Ovary (tissue), 9 donors: ENCODE data around the gene SH3RF1. TPM values are rescaled to one million over a fixed set of nuclear protein-coding genes. Genes with fewer than 3 reads are reported as not detected.

ENCODE experiments used
- DNase-seq, 5 donors: peaks; one replicate each; pipeline ENCODE4 v3.0.0-alpha.2; 2019 to 2020
- H3K27ac ChIP-seq, 2 donors: fragments of 200-600 bp; one replicate each; pipeline versions ENCODE4 v1.5.1 to v1.8.0; 2019 to 2022
- H3K27me3 ChIP-seq: fragments of 200-600 bp; one replicate; pipeline ENCODE4 v1.8.0; 2022
- H3K36me3 ChIP-seq: fragments of 200-600 bp; sonication (generic); one replicate; pipeline ENCODE4 v1.5.1; 2019
- H3K4me1 ChIP-seq: one replicate; pipeline ENCODE4 v1.8.1; 2013; ENCODE audit warnings: mild to moderate bottlenecking, moderate library complexity; ENCODE audit not compliant: insufficient read depth
- H3K4me3 ChIP-seq: fragments of 200-600 bp; sonication (generic); one replicate; pipeline ENCODE4 v1.5.1; 2017
- H3K9me3 ChIP-seq, 2 donors: fragments of 200-600 bp in 1 of 2; sonication (generic) in 1 of 2; one replicate each; pipeline versions ENCODE4 v1.5.1 to v1.8.1; 2013 to 2019; ENCODE audit warnings: mild to moderate bottlenecking in 1 of 2, moderate library complexity in 1 of 2
- EP300 ChIP-seq: sonication (generic); formaldehyde crosslinking; IDR thresholded peaks from one replicate; pipeline ENCODE4 v1.6.1; 2017; ENCODE audit warnings: antibody characterized with exemption
- POLR2A ChIP-seq: fragments of 450-650 bp; IDR thresholded peaks from one replicate; pipeline ENCODE4 v1.6.1; 2017; ENCODE audit warnings: antibody characterized with exemption, mild to moderate bottlenecking, moderate library complexity
- WGBS, 3 donors: extraction: QIAGEN DNeasy Blood & Tissue Kit in 1 of 3; methylation state at CpG; one replicate each; pipeline versions ENCODE4 v1.1.5 to v1.1.7; 2013 to 2017; 5-methylcytosine and 5-hydroxymethylcytosine counted together
- intact Hi-C, 4 donors: fragments of 100-400 bp; cut with DNase I; formaldehyde crosslinking; loops; one replicate each; pipeline versions ENCODE4 v1.11.0 to v1.15.1; 2022 to 2023
- polyA plus RNA-seq, 2 donors: library from polyadenylated mRNA; stranded (reverse); fragments of 200-250 nt in 1 of 2; fragments of 350-450 nt in 1 of 2; fragmentation: Illumina TruSeq in 1 of 2; extraction: RNeasy Lipid Tissue Mini Kit (QIAGEN cat#74804) in 1 of 2; gene quantifications; one replicate each; pipeline ENCODE4 v1.2.3, GENCODE V29; 2013 to 2014
- total RNA-seq, 7 donors: library from RNA; depleted of rRNA in 2 of 7; stranded (reverse); fragments of >200 nt in 2 of 7; fragmentation: NEBNext Ultra II Directional in 3 of 7; extraction: Animal tissue kit (Norgen Biotek cat#: 25700) in 3 of 7; gene quantifications; one replicate each; pipeline versions ENCODE4 v1.1.0 to v1.2.4, GENCODE V29; 2016 to 2023
- TF ChIP-seq, protein P1 (sequence below), 3 donors: fragments of 450-650 bp in 2 of 3; fragments of 200-600 bp in 1 of 3; IDR thresholded peaks; one replicate each; pipeline versions ENCODE4 v1.5.1 to v1.8.0; 2016 to 2022; ENCODE audit warnings: antibody characterized with exemption in 3 of 3, mild to moderate bottlenecking in 1 of 3
- donor health status: DM: no; HTN: no; CAD: no; lungs with moderate emphysema.
- donor health status: DM: no; HTN: no; CAD: no.
- donor health status: Bipolar disorder and iron deficiency.
- donor health status: DM: yes; HTN: yes; CAD: no.
- donor health status: DM: no; HTN: no; CAD: no.
- donor health status: DM: yes; HTN: yes; CAD: no.

Gene SH3RF1
- total and polyA plus RNA-seq, 9 donors: 8.2 to 32.6 (median 22.3) TPM

DNA sequence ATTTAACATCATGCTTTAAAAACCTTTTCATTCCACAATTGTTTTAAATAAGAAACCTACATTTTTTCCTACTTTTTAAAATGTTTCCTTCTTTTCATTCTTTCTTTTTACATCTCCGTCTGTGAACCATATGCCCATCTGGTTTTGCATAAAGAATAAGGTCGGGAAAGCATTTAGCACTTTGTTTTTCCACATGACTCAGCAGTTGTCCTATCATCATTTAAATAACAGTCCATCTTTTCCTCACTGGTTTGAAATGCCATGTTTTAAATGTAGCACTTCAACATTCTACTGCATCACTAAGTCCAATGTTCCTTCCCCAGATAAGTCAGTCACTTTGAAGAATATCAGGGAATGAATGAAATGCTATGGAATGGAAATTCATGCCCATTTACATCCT is 128.4 kb downstream of the SH3RF1 start:
- H3K27me3 ChIP-seq: no peaks in the 10 kb centered on the region
- WGBS, 3 donors: 80 to 82% (median 82%) methylated on average over 2 of the region's 2 CpGs
- intact Hi-C loops: no loop called here

DNA sequence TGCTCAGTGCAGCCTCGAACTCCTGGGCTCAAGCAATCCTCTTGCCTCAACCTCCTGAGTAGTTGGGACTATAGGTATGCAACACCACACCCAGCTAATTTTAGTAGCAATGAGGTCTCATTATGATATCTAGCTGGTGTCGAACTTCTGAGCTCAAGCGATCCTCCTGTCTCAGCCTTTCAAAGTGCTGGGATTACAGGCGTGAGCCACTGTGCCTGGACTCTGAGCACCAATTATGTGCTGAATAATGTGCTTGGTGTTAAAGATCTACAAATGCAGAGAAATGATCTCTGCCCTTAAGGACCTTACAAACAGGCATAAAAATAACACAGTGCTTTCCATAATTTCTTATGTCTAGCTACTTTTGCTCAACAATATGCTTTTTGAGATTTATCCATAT is 131.7 kb downstream of the SH3RF1 start:
- H3K27me3 ChIP-seq: no peaks in the 10 kb centered on the region

More for the DNA sequence above, 128.4 kb downstream of the SH3RF1 start:
- DNase-seq: no peak
- H3K36me3 ChIP-seq: no peaks in the 10 kb centered on the region
- no peak overlapping the region for H3K27ac ChIP-seq
- no peaks in the 10 kb centered on the region for H3K9me3 ChIP-seq
- TF ChIP-seq EP300: no peak
- TF ChIP-seq, protein P1, sequence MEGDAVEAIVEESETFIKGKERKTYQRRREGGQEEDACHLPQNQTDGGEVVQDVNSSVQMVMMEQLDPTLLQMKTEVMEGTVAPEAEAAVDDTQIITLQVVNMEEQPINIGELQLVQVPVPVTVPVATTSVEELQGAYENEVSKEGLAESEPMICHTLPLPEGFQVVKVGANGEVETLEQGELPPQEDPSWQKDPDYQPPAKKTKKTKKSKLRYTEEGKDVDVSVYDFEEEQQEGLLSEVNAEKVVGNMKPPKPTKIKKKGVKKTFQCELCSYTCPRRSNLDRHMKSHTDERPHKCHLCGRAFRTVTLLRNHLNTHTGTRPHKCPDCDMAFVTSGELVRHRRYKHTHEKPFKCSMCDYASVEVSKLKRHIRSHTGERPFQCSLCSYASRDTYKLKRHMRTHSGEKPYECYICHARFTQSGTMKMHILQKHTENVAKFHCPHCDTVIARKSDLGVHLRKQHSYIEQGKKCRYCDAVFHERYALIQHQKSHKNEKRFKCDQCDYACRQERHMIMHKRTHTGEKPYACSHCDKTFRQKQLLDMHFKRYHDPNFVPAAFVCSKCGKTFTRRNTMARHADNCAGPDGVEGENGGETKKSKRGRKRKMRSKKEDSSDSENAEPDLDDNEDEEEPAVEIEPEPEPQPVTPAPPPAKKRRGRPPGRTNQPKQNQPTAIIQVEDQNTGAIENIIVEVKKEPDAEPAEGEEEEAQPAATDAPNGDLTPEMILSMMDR (IDR thresholded peaks at IDR 0.05): no peak
- TF ChIP-seq POLR2A: no peak
- H3K4me1 ChIP-seq: no peaks in the 10 kb centered on the region
- no peak overlapping the region for H3K4me3 ChIP-seq

DNA sequence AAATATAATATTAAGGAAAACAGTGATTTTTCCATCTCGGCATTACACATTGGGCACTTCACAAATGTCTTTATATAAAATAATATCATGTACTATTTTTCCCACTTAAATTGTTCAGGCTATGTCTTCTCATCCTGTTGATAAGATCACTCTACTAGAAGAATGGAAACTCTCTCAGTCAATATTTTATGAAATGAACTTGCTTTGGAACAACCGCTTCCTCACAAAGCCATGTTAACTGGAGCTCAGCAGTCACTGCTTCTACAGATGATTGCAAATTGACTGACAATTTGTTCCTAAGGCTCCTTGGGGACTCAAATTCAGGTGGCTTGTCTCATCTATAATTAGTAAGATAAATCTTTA is 133.2 kb downstream of the SH3RF1 start:
- Histone ChIP-seq H3K4me3 (no peak overlapping the region), H3K36me3 (no peaks in the 10 kb centered on the region), H3K27ac (no peak overlapping the region), H3K4me1 (no peaks in the 10 kb centered on the region), H3K9me3 (no peaks in the 10 kb centered on the region), H3K27me3 (no peaks in the 10 kb centered on the region)
- intact Hi-C loops: no loop called here
- 88 to 93% (median 91%) methylated on average over 2 of the region's 2 CpGs for WGBS, 3 donors
- TF ChIP-seq, protein P1 (IDR thresholded peaks at IDR 0.05): no peak
- TF ChIP-seq EP300 (no peak), POLR2A (no peak)
- no peak for DNase-seq

More for the DNA sequence above, 131.7 kb downstream of the SH3RF1 start:
- 94 to 98% (median 94%) methylated on average over 4 of the region's 4 CpGs for WGBS, 3 donors
- no peak overlapping the region for H3K27ac ChIP-seq
- H3K9me3 ChIP-seq: no peaks in the 10 kb centered on the region
- no peak overlapping the region for H3K4me3 ChIP-seq
- no peak for DNase-seq
- no peak for TF ChIP-seq EP300
- TF ChIP-seq, protein P1 (IDR thresholded peaks at IDR 0.05): no peak
- no peak for TF ChIP-seq POLR2A
- no peaks in the 10 kb centered on the region for H3K36me3 ChIP-seq
- intact Hi-C loops: no loop called here
- no peaks in the 10 kb centered on the region for H3K4me1 ChIP-seq

DNA sequence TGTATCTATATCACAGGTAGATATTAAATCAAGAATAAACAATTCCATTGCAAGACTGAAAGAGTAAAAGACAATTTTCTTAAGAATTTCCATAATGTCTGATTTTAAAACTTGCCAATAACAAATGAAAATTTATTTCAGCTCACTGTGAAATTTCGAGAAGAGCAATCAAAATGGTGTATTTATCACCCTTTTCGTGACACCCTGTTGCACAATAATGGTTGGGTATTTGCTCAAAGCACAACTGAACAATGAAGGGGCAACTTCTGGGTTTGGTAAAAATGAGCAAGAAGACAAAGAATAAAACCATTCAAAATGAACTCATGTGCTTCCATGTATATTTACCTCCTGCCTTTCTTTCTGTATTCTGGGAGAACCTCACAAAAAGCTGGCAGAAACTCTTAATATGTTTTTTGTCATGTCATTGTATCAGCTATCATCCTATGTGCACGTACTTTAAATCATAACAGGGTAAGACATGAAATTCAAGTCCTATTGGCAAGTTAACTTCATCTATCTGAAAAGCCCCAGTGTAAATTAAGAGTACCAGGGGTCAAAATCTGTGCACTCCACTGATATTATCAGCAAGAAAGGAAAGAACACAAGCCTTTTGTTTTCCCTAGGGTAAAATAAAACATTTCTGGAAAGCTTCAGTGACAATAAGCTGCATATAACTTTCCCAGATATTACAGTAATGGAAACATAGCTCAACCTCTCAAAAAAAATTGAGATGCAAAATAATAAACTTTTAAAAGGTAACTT is 133.8 kb downstream of the SH3RF1 start:
- no peak overlapping the region for H3K4me3 ChIP-seq
- intact Hi-C loops: no loop called here
- H3K36me3 ChIP-seq: no peaks in the 10 kb centered on the region
- H3K9me3 ChIP-seq: no peaks in the 10 kb centered on the region
- 87 to 89% (median 87%) methylated on average over 3 of the region's 3 CpGs for WGBS, 3 donors
- DNase-seq: no peak
- no peaks in the 10 kb centered on the region for H3K4me1 ChIP-seq
- H3K27me3 ChIP-seq: no peaks in the 10 kb centered on the region
- TF ChIP-seq, protein P1 (IDR thresholded peaks at IDR 0.05): no peak
- TF ChIP-seq POLR2A (no peak), EP300 (no peak)
- no peak overlapping the region for H3K27ac ChIP-seq
